Measurements from ENCODE around the gene MRTO4. TPM values are rescaled to one million over a fixed set of nuclear protein-coding genes. Genes with fewer than 3 reads are reported as not detected.

MRTO4 gene
- total and polyA plus RNA-seq, 2 of the 13 experiments (the other 11 are each of a cell fraction or from before 2014, with no cell fraction given) = 28.1 to 59.2 TPM

- intact Hi-C loops (cut with micrococcal nuclease; ENCODE audit: unreplicated experiment) = no loop called here
- Histone ChIP-seq H3K9me3 (ENCODE audit: low read length) (no peaks in the 10 kb centered on the region), H3K4me1 (ENCODE audit: insufficient read depth, low read length) (peaks cover 25% of the 10 kb centered on the region), H2AFZ (ENCODE audit: low read length) (no peak overlapping the region), H3K36me3 (replicated peaks in 1 of 2; ENCODE audit: control insufficient read depth in 1 of 2, insufficient read depth in 2 of 2, low read length in 2 of 2) (peaks cover 27 to 60% of the 10 kb centered on the region in 2 experiments), H3K27ac (ENCODE audit: extremely low read length, insufficient read depth, low read length) (no peak overlapping the region), H3K4me3 (replicated peaks in 1 of 3; ENCODE audit: insufficient read depth in 1 of 3, low read depth in 2 of 3, low read length in 3 of 3) (no peak overlapping the region), H3K79me2 (ENCODE audit: insufficient read depth, low read length) (peaks cover 23% of the 10 kb centered on the region), H4K20me1 (ENCODE audit: insufficient read depth, low read length) (peaks cover under 1% of the 10 kb centered on the region), H3K27me3 (ENCODE audit: control insufficient read depth in 1 of 2, insufficient read depth in 2 of 2, low read length in 2 of 2) (no peaks in the 10 kb centered on the region; a peak in 1 of 5 replicates), H3K9ac (ENCODE audit: insufficient read depth, low read depth, low read length) (no peak overlapping the region), H3K4me2 (ENCODE audit: low read depth, low read length) (no peak overlapping the region)
- ChIA-PET POLR2A (no interaction called here), CTCF (ENCODE audit: low intra/inter-chr PET ratio, low total read pairs) (no interaction called here)
- BruUV-seq (replicated peaks) = no TSS peak
- in situ Hi-C loops (cut with HindIII; ENCODE audit: extremely low pct_ligation_motif_present, low pct_unique_long_range_greater_than_20kb) = no loop called here
- 93% methylated on average over 10 of the region's 10 CpGs for WGBS (ENCODE audit: low lambda C conversion rate)
- DNase-seq (ENCODE audit: low spot score) (no peak), ATAC-seq (no peak), FAIRE-seq (no peak)
- no peak for TF ChIP-seq CBX1 (IDR thresholded peaks at IDR 0.05; ENCODE audit: low read depth)
- no peak for TF ChIP-seq ZNF207 (IDR thresholded peaks at IDR 0.05; ENCODE audit: borderline replicate concordance)
- no peak for TF ChIP-seq SRF (IDR thresholded peaks at IDR 0.05; ENCODE audit: low read depth, low read length)
- no peak for TF ChIP-seq MYC (CRISPR knock-in tag; IDR thresholded peaks at IDR 0.05; ENCODE audit: borderline replicate concordance)
- no peak for TF ChIP-seq GATA4 (IDR thresholded peaks at IDR 0.05; ENCODE audit: borderline replicate concordance, low read depth)
- TF ChIP-seq AGO2 (optimal IDR thresholded peaks at IDR 0.05; ENCODE audit: low read depth, low read length) = peak; percentile 28
- no peak for TF ChIP-seq SETDB1 (CRISPR knock-in tag; IDR thresholded peaks at IDR 0.05; ENCODE audit: borderline replicate concordance)
- 0 out of 2 replicates have a peak, but pooled peaks have one; percentile 27 for TF ChIP-seq RBFOX2 (IDR thresholded peaks at IDR 0.05; ENCODE audit: low read depth, low read length)
Measured at GRCh38 chr1:19258353-19258752, 6.7 kb downstream of the MRTO4 start.
